K562 (cell line): ENCODE results near the gene ASB13. TPM values are rescaled to one million over a fixed set of nuclear protein-coding genes. Genes with fewer than 3 reads are reported as not detected.
A peak's percentile ranks its signal among the peaks of the same experiment; 100 is the strongest.

ENCODE experiments used
- ATAC-seq: fragments of 200-7000 bp; cut with Tn5 transposase; 3 replicates; pipeline ENCODE4 v1.9.1; 2020; ENCODE audit warnings: moderate library complexity
- BruUV-seq: library from RNA; stranded (reverse); fragments of 400-500 nt; replicated peaks from 2 replicates; lab custom pipeline; 2021; lab: Mats Ljungman, UMichigan
- CTCF ChIA-PET: fragments of 300-600 bp; formaldehyde crosslinking; extraction: SDS; loops from one replicate; lab custom pipeline; 2021; ENCODE audit warnings: low intra/inter-chr PET ratio; lab: Yijun Ruan, JAX
- POLR2A ChIA-PET: fragments of 300-600, 350-650 bp; sonication (Branson Sonifier 250); formaldehyde crosslinking; extraction: SDS; loops from one replicate; lab custom pipeline; 2021; ENCODE audit warnings: antibody characterized with exemption, inconsistent platforms; lab: Yijun Ruan, JAX
- DNase-seq, 4 experiments: peaks; one replicate each; pipeline versions ENCODE4 v3.0.0 to v3.0.0-alpha.2; 2011 to 2018; ENCODE audit warnings: low spot score in 3 of 4, mixed read lengths in 3 of 4; ENCODE audit errors: extremely low read depth in 1 of 4
- FAIRE-seq: peaks from 2 replicates; lab custom pipeline; 2011; peaks lifted over from hg19 to GRCh38; lab: Jason Lieb, UNC
- H2AFZ ChIP-seq: 2 replicates; pipeline ENCODE4 v1.6.0; 2011; ENCODE audit warnings: low read depth, low read length, control low read depth, inconsistent platforms
- H3K27ac ChIP-seq: fragments of 200-600 bp; 3 replicates; pipeline ENCODE4 v1.8.0; 2011; ENCODE audit warnings: low read depth, mild to moderate bottlenecking, control low read depth, inconsistent platforms, low read length, moderate library complexity, mixed read lengths; ENCODE audit errors: extremely low read depth
- H3K27me3 ChIP-seq, 2 experiments: fragments of 300-600 bp in 1 of 2; 2 replicates in 1 of 2; 3 replicates in 1 of 2; pipeline versions ENCODE4 v1.6.0 to v1.8.0; 2011; ENCODE audit warnings: inconsistent platforms in 2 of 2, low read length in 2 of 2, mild to moderate bottlenecking in 1 of 2, mixed read lengths in 1 of 2, moderate library complexity in 1 of 2; ENCODE audit not compliant: control insufficient read depth in 2 of 2, insufficient read depth in 2 of 2
- H3K36me3 ChIP-seq: fragments of 300-600 bp; 3 replicates; pipeline ENCODE4 v1.8.0; 2011; ENCODE audit warnings: mild to moderate bottlenecking, low read length, inconsistent platforms; ENCODE audit not compliant: control insufficient read depth, insufficient read depth
- H3K4me1 ChIP-seq, 2 experiments: fragments of 200-600 bp in 1 of 2; replicated peaks in 1 of 2; 2 replicates in 1 of 2; 3 replicates in 1 of 2; pipeline versions ENCODE4 v1.5.1 to v1.8.0; 2011; ENCODE audit warnings: inconsistent platforms in 2 of 2, low read length in 2 of 2, mild to moderate bottlenecking in 1 of 2, mixed read lengths in 1 of 2, moderate library complexity in 1 of 2; ENCODE audit not compliant: control insufficient read depth in 2 of 2, insufficient read depth in 2 of 2
- H3K4me2 ChIP-seq: 2 replicates; pipeline ENCODE4 v1.6.1; 2011; ENCODE audit warnings: low read length, control low read depth, inconsistent platforms, mixed read lengths; ENCODE audit not compliant: insufficient read depth
- H3K4me3 ChIP-seq: fragments of 200-600 bp; sonication (generic), shearing (Covaris generic); 2 replicates; pipeline ENCODE4 v1.5.1; 2016; ENCODE audit warnings: control low read depth, inconsistent platforms
- H3K79me2 ChIP-seq: fragments of 200-600 bp; 3 replicates; pipeline ENCODE4 v1.8.0; 2011; ENCODE audit warnings: low read length, inconsistent platforms; ENCODE audit not compliant: control insufficient read depth, insufficient read depth
- H3K9ac ChIP-seq, 2 experiments: 2 replicates each; pipeline versions ENCODE4 v1.6.0 to v1.6.1; 2011; ENCODE audit warnings: low read depth in 2 of 2, low read length in 2 of 2, control low read depth in 1 of 2, inconsistent platforms in 1 of 2, mild to moderate bottlenecking in 1 of 2, mixed read lengths in 1 of 2; ENCODE audit not compliant: insufficient read depth in 1 of 2
- H3K9me1 ChIP-seq: one replicate; pipeline ENCODE4 v1.6.0; 2011; ENCODE audit warnings: inconsistent platforms, mild to moderate bottlenecking, low read length, moderate library complexity; ENCODE audit not compliant: control insufficient read depth, insufficient read depth
- H3K9me3 ChIP-seq: replicated peaks from 2 replicates; pipeline ENCODE4 v1.5.1; 2011; ENCODE audit warnings: low read depth, low read length, inconsistent platforms; ENCODE audit not compliant: control insufficient read depth, insufficient read depth
- H4K20me1 ChIP-seq: replicated peaks from 2 replicates; pipeline ENCODE4 v1.6.1; 2011; ENCODE audit warnings: low read length, inconsistent platforms, mixed read lengths; ENCODE audit not compliant: control insufficient read depth, insufficient read depth
- ATF3 ChIP-seq, 2 experiments: fragments of 450-650 bp in 1 of 2; sonication (generic) in 1 of 2; formaldehyde crosslinking in 1 of 2; IDR thresholded peaks in 1 of 2; conservative IDR thresholded peaks in 1 of 2; 2 replicates each; pipeline versions ENCODE4 v1.6.1 to v1.8.1; 2016 to 2023; ENCODE audit warnings: mild to moderate bottlenecking in 2 of 2, moderate library complexity in 2 of 2, inconsistent platforms in 1 of 2, missing genetic modification reagents in 1 of 2
- CTBP1 ChIP-seq: fragments of 450-650 bp; IDR thresholded peaks from 2 replicates; pipeline ENCODE4 v1.6.1; 2016; ENCODE audit warnings: borderline replicate concordance
- KDM1A ChIP-seq, 2 experiments: fragments of 450-650 bp; IDR thresholded peaks; 2 replicates each; pipeline ENCODE4 v1.6.1; 2016; ENCODE audit warnings: mild to moderate bottlenecking in 2 of 2
- MEIS2 ChIP-seq: fragments of 450-650 bp; IDR thresholded peaks from 2 replicates; pipeline ENCODE4 v1.6.1; 2014; ENCODE audit warnings: mild to moderate bottlenecking; ENCODE audit not compliant: partially characterized antibody
- TAF7 ChIP-seq: fragments of 450-650 bp; IDR thresholded peaks from 2 replicates; pipeline ENCODE4 v1.6.1; 2016; ENCODE audit warnings: missing genetic modification characterization, missing compliant biosample characterization
- WGBS: fragments of 100-300 bp; shearing (Covaris generic); methylation state at CpG from one replicate; pipeline ENCODE4 v1.1.6; 2016; ENCODE audit warnings: low coverage, mixed read lengths; ENCODE audit not compliant: insufficient coverage; ENCODE audit errors: missing lambda C conversion rate; 5-methylcytosine and 5-hydroxymethylcytosine counted together
- in situ Hi-C: fragments of 300-500 bp; cut with MboI; formaldehyde crosslinking; loops from 4 replicates; pipeline ENCODE4 v1.15.0; 2018; ENCODE audit warnings: inconsistent platforms, mixed read lengths
- intact Hi-C: fragments of 100-400 bp; cut with micrococcal nuclease; formaldehyde crosslinking; loops from 2 replicates; pipeline ENCODE4 v1.14.2; 2022
- polyA plus RNA-seq, 8 experiments: library from polyadenylated mRNA; depleted of rRNA in 4 of 8; stranded (reverse) in 5 of 8; unstranded in 3 of 8; fragments of >200 nt; fragmentation: Nextera tagmentation in 2 of 8; fragmentation: Illumina TruSeq in 1 of 8; extraction: Ambion mirVana in 2 of 8; extraction: Trizol in 1 of 8; gene quantifications; 2 replicates each; pipeline versions ENCODE4 v1.2.1 to v1.2.3, GENCODE V29; 2011 to 2014; ENCODE audit warnings: inconsistent platforms in 1 of 8, missing spikeins in 1 of 8
- total RNA-seq, 7 experiments: library from RNA; depleted of rRNA in 6 of 7; stranded (reverse); fragments of >200 nt in 6 of 7; fragmentation: Illumina TruSeq in 2 of 7; extraction: Trizol in 2 of 7; gene quantifications; 2 replicates each; pipeline versions ENCODE4 v1.2.1 to v1.2.3, GENCODE V29; 2011 to 2021; ENCODE audit warnings: low replicate concordance in 1 of 7
- TF ChIP-seq, protein P1 (sequence below): IDR thresholded peaks from 2 replicates; pipeline ENCODE4 v1.6.1; 2016; ENCODE audit warnings: missing genetic modification characterization, missing compliant biosample characterization
- TF ChIP-seq, protein P2 (sequence below): fragments of 450-650 bp; IDR thresholded peaks from 2 replicates; pipeline ENCODE4 v1.6.1; 2016

Gene ASB13
- total and polyA plus RNA-seq, 9 of the 15 experiments (the other 6 are each of a cell fraction or from before 2014, with no cell fraction given), result 5.2 to 28.8 (median 16.9) TPM

DNA sequence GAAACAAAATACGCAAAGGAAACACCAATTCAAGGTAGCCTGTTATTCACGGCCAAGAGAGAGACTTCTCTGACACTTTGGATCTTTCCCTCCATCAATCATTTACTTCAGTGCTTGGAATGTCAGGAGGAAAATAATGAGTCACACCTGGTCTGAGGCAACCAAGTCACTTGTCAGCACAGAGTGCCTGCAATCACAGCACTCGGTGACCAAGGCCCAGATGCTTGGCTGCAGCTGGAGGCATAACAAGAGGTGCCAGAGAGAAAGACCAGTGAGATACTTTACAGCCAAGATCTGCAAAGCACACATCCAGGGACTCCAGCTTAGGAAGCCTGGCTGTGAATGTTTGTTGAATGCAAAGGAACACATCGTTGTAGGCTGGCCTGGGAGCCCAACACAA lies 33.9 kb downstream of the ASB13 start:
- WGBS, result 18% methylated on average over 4 of the region's 4 CpGs

More for the DNA sequence above, 33.9 kb downstream of the ASB13 start:
- H3K9me1 ChIP-seq, result no peaks in the 10 kb centered on the region
- POLR2A ChIA-PET, result no interaction called here
- no peak overlapping the region for H3K9ac ChIP-seq
- no peak for FAIRE-seq
- no peaks in the 10 kb centered on the region for H3K36me3 ChIP-seq
- in situ Hi-C loops, result no loop called here
- H3K4me2 ChIP-seq, result no peak overlapping the region
- no peak overlapping the region for H2AFZ ChIP-seq
- peaks cover 13 to 40% of the 10 kb centered on the region in 2 experiments for H3K27me3 ChIP-seq
- no peak for ATAC-seq
- no peaks in the 10 kb centered on the region for H3K79me2 ChIP-seq
- H4K20me1 ChIP-seq, result no peaks in the 10 kb centered on the region
- no peak overlapping the region for H3K4me3 ChIP-seq
- no TSS peak for BruUV-seq
- TF ChIP-seq ATF3 (IDR thresholded peaks at IDR 0.05) (peak; percentile 30; the same call in 1 of the 2 replicates), ATF3 (CRISPR knock-in tag; conservative IDR thresholded peaks at IDR 0.05) (no peak), TAF7 (tag) (no peak), MEIS2 (peak; percentile 75), KDM1A (IDR thresholded peaks at IDR 0.05) (peak; percentile 39 to 50; a peak in 2 of 4 replicates), CTBP1 (peak; percentile 16; the same call in 1 of the 2 replicates)
- TF ChIP-seq, protein P1, sequence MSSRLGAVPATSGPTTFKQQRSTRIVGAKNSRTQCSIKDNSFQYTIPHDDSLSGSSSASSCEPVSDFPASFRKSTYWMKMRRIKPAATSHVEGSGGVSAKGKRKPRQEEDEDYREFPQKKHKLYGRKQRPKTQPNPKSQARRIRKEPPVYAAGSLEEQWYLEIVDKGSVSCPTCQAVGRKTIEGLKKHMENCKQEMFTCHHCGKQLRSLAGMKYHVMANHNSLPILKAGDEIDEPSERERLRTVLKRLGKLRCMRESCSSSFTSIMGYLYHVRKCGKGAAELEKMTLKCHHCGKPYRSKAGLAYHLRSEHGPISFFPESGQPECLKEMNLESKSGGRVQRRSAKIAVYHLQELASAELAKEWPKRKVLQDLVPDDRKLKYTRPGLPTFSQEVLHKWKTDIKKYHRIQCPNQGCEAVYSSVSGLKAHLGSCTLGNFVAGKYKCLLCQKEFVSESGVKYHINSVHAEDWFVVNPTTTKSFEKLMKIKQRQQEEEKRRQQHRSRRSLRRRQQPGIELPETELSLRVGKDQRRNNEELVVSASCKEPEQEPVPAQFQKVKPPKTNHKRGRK (tag), result no peak
- TF ChIP-seq, protein P2, sequence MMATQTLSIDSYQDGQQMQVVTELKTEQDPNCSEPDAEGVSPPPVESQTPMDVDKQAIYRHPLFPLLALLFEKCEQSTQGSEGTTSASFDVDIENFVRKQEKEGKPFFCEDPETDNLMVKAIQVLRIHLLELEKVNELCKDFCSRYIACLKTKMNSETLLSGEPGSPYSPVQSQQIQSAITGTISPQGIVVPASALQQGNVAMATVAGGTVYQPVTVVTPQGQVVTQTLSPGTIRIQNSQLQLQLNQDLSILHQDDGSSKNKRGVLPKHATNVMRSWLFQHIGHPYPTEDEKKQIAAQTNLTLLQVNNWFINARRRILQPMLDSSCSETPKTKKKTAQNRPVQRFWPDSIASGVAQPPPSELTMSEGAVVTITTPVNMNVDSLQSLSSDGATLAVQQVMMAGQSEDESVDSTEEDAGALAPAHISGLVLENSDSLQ, result peak; percentile 62
- TF ChIP-seq, all 486 proteins: peak for 5
- no peak for DNase-seq
- Histone ChIP-seq H3K27ac (no peak overlapping the region; the same call in 2 of the 3 replicates), H3K9me3 (no peaks in the 10 kb centered on the region), H3K4me1 (no peaks in the 10 kb centered on the region)
- intact Hi-C loops, result loop anchor here (10.0 kb wide), 1 partner anchor 102 kb away; no protein-coding TSS in a partner anchor
- CTCF ChIA-PET, result no interaction called here
